Measurements from ENCODE around the gene SLC16A11.

DNA sequence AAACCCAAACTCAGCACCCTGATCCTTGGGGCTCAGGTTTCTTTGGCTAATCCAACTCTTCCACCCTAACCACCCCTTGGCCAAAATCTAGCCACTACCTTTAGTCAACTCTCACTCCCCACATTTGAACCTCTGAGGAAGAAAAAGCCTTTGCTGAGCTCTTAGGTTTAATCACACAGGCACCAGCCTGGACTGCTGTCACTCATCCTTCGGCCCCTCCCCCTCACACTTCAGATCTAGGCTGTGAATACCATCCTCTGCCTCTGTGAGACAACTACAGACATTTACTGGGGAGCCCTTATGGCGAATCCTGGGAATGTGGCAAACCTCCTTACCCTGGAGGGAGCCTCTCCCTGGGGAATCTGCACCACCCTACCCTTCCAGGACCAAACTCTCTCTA, 36.7 kb downstream of the SLC16A11 start:
- no peak for TF ChIP-seq EZH2 (IDR thresholded peaks at IDR 0.05; ENCODE audit: low read length)
- TF ChIP-seq CTCF (optimal IDR thresholded peaks at IDR 0.05 in 1 of 3, IDR thresholded peaks at IDR 0.05 in 1 of 3, conservative IDR thresholded peaks at IDR 0.05 in 1 of 3; ENCODE audit: extremely low read depth in 1 of 3, insufficient read depth in 2 of 3, low read length in 3 of 3): no peak

All from keratinocyte (primary cell).